ENCODE data around the gene SAMD11. TPM values are rescaled to one million over a fixed set of nuclear protein-coding genes. Genes with fewer than 3 reads are reported as not detected.

Gene SAMD11
- total and polyA plus RNA-seq, 2 of the 8 experiments (the other 6 are each of a cell fraction or from before 2014, with no cell fraction given), result 0.18 to 0.30 TPM

DNA sequence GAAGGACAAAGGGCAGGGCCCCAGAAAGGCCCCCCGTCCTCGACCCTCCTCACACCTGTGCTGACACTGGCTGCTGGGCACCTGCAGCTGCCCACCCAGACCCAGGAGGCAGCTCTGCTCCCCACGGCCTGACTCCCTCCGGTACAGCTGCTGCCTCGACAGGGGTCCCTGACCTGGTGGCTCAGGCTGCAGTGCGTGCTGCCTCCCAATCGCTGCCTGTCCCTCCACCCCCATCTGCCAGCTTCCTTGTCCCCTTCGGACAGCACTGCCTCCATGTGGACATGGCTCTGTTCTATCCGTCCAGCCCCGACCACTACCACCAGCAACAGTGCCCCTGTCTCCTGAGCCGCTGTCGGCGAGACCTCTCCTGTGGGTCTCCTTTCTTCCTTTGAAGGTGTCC is 31.2 kb downstream of the SAMD11 start:
- H2BK15ac ChIP-seq (ENCODE audit: low read length), result no peak overlapping the region
- no peak overlapping the region for H2BK120ac ChIP-seq (replicated peaks; ENCODE audit: low read depth, low read length)
- no peak overlapping the region for H3K23ac ChIP-seq (ENCODE audit: insufficient read length)
- H3K9me3 ChIP-seq (ENCODE audit: insufficient read depth in 2 of 2, low read depth in 1 of 2, low read length in 1 of 2), result no peaks in the 10 kb centered on the region; a peak in 1 of 4 replicates
- peaks cover 4 to 7% (median 6%) of the 10 kb centered on the region in 4 experiments for H3K27me3 ChIP-seq (replicated peaks in 1 of 4; ENCODE audit: control insufficient read depth in 3 of 4, extremely low read depth in 1 of 4, insufficient read depth in 3 of 4, low read length in 3 of 4)
- WGBS, 2 experiments (ENCODE audit: extremely low coverage in 1 of 2, insufficient coverage in 1 of 2, insufficient read length in 1 of 2, insufficient replicate concordance in 2 of 2, low coverage in 1 of 2, low lambda C conversion rate in 2 of 2, missing lambda C conversion rate in 1 of 2), result 90% methylated on average over 13 of the region's 13 CpGs; no CpG with 5 or more reads in 1 of the 2 experiments
- H2AK5ac ChIP-seq (ENCODE audit: low read depth, low read length), result no peak overlapping the region
- H3K4ac ChIP-seq (replicated peaks; ENCODE audit: insufficient read length, low read depth, low read length), result no peak overlapping the region
- no peak overlapping the region for H2BK5ac ChIP-seq (ENCODE audit: low read depth, low read length)
- H2AFZ ChIP-seq (ENCODE audit: low read length), result no peak overlapping the region
- peaks cover 0 to 4% (median 0%) of the 10 kb centered on the region in 4 experiments; a peak in 1 of 7 replicates for H3K4me1 ChIP-seq (replicated peaks in 1 of 4; ENCODE audit: control insufficient read depth in 3 of 4, insufficient read depth in 4 of 4, low read length in 3 of 4)
- no peak overlapping the region for H3K14ac ChIP-seq (ENCODE audit: insufficient read length)
- no peak overlapping the region for H3K56ac ChIP-seq (replicated peaks; ENCODE audit: insufficient read length, low read depth, low read length)
- peaks cover 6% of the 10 kb centered on the region for H3K23me2 ChIP-seq (ENCODE audit: low read depth, low read length)
- H2BK12ac ChIP-seq (ENCODE audit: low read depth, low read length), result no peak overlapping the region
- no peak overlapping the region for H4K91ac ChIP-seq (replicated peaks; ENCODE audit: insufficient read length, low read length)
- TF ChIP-seq TEAD4 (IDR thresholded peaks at IDR 0.05; ENCODE audit: low read depth, low read length), result no peak
- TF ChIP-seq, protein P1, sequence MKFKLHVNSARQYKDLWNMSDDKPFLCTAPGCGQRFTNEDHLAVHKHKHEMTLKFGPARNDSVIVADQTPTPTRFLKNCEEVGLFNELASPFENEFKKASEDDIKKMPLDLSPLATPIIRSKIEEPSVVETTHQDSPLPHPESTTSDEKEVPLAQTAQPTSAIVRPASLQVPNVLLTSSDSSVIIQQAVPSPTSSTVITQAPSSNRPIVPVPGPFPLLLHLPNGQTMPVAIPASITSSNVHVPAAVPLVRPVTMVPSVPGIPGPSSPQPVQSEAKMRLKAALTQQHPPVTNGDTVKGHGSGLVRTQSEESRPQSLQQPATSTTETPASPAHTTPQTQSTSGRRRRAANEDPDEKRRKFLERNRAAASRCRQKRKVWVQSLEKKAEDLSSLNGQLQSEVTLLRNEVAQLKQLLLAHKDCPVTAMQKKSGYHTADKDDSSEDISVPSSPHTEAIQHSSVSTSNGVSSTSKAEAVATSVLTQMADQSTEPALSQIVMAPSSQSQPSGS (IDR thresholded peaks at IDR 0.05; ENCODE audit: low read length), result no peak
- no peak for TF ChIP-seq SP1 (IDR thresholded peaks at IDR 0.05; ENCODE audit: low read depth, low read length)
- TF ChIP-seq TAF7 (optimal IDR thresholded peaks at IDR 0.05; ENCODE audit: borderline replicate concordance, low read depth, low read length), result no peak
- no peak for TF ChIP-seq CBX5 (IDR thresholded peaks at IDR 0.05; ENCODE audit: low read depth, low read length)
- ChIA-PET CTCF (ENCODE audit: partially characterized antibody) (interaction anchor here (1.7 to 2.1 kb wide), 3 partner anchors 21 to 109 kb away, joined by 3 to 5 read pairs (median 4); no protein-coding TSS in a partner anchor), POLR2A (ENCODE audit: partially characterized antibody) (interaction anchor here (8.8 kb wide), 1 partner anchor 13 kb away, joined by 65 read pairs; no protein-coding TSS in a partner anchor)
- no peak overlapping the region for H3K27ac ChIP-seq (ENCODE audit: low read depth, low read length)
- H3K79me2 ChIP-seq (ENCODE audit: control insufficient read depth in 1 of 2, insufficient read depth in 2 of 2, low read length in 2 of 2), result peaks cover 0 to 14% of the 10 kb centered on the region in 2 experiments; a peak in 3 of 4 replicates
- no peak overlapping the region for H3K9ac ChIP-seq (replicated peaks in 1 of 4; ENCODE audit: extremely low read depth in 1 of 4, low read depth in 3 of 4, low read length in 3 of 4)
- DNase-seq (ENCODE audit: low read depth in 1 of 2, low spot score in 2 of 2), result no peak
- H4K8ac ChIP-seq (ENCODE audit: extremely low read depth, insufficient read depth, low read length), result no peak overlapping the region; the same call in 1 of the 2 replicates
- no peak for FAIRE-seq
- H3K36me3 ChIP-seq (ENCODE audit: control insufficient read depth in 2 of 4, insufficient read depth in 4 of 4, low read length in 3 of 4), result peaks cover 8 to 60% (median 39%) of the 10 kb centered on the region in 4 experiments; a peak in 7 of 8 replicates
- H2BK20ac ChIP-seq (ENCODE audit: low read length), result no peak overlapping the region
- H3K4me2 ChIP-seq (ENCODE audit: insufficient read depth in 1 of 2, low read depth in 2 of 2, low read length in 2 of 2), result no peak overlapping the region
- H3K4me3 ChIP-seq (ENCODE audit: extremely low read depth in 1 of 4, insufficient read depth in 2 of 4, low read depth in 3 of 4, low read length in 4 of 4), result no peak overlapping the region
- no peak overlapping the region for H3K18ac ChIP-seq (ENCODE audit: extremely low read depth, low read length)
- H4K20me1 ChIP-seq (replicated peaks in 1 of 2; ENCODE audit: control insufficient read depth in 1 of 2, insufficient read depth in 2 of 2, low read length in 2 of 2), result peaks cover 22 to 29% of the 10 kb centered on the region in 2 experiments
- no peak overlapping the region for H4K5ac ChIP-seq (ENCODE audit: insufficient read length, low read depth, low read length)
- H3K79me1 ChIP-seq (ENCODE audit: low read depth, low read length), result peaks cover 19% of the 10 kb centered on the region
